Measurements from ENCODE around the gene BARX1.

BARX1 gene

DNA sequence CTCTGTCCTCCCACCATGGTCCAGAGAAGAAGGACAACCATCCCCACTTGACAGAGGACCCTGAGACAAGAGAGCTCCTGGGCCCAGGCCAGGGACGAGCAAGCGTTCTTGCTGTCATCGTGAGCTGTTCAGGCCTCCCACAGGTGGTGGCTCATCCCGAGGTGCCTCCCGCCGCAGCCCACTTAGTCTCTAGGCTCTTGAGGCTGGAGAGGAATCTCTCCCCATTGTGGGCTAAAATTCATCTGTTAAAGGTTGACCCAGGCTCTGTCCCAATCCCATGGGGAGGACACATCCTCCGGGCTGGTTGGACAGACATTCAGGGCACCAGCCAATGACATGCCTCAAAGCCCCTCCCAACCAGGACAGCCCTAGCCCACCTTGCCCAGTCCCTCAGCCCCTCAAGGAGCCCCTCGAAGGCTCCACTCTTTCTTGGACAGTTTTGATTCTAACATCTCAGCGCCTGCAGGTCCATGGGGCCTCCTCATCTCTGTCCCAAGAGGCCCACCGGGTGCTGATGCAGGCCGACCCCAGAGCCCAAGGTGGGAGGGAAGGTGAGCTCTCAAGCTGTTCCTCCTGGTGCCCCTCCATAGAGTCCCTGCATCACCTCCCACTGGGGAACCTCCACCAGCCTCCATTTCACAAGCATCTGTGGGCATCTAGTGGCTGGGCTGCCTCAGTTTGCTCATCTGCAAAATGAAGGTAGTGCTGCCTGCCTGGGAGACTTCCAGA, 52.9 kb downstream of the BARX1 start:
- Histone ChIP-seq H3K9me3 (ENCODE audit: insufficient read depth, low read depth, low read length) (peaks cover 3% of the 10 kb centered on the region; the same call in 1 of the 2 replicates), H3K27me3 (ENCODE audit: insufficient read depth, low read length) (no peaks in the 10 kb centered on the region), H3K4me3 (ENCODE audit: low read length) (no peak overlapping the region), H3K36me3 (ENCODE audit: insufficient read depth, low read length) (no peaks in the 10 kb centered on the region), H3K9ac (ENCODE audit: low read depth, low read length) (no peak overlapping the region), H3K4me1 (ENCODE audit: insufficient read depth, low read length) (no peaks in the 10 kb centered on the region), H3K27ac (ENCODE audit: low read depth, low read length) (no peak overlapping the region)
- 97% methylated on average over 11 of the region's 11 CpGs for WGBS
